ENCODE results near the gene USP24. TPM values are rescaled to one million over a fixed set of nuclear protein-coding genes. Genes with fewer than 3 reads are reported as not detected.
A peak's percentile ranks its signal among the peaks of the same experiment; 100 is the strongest.

Gene USP24, protein sequence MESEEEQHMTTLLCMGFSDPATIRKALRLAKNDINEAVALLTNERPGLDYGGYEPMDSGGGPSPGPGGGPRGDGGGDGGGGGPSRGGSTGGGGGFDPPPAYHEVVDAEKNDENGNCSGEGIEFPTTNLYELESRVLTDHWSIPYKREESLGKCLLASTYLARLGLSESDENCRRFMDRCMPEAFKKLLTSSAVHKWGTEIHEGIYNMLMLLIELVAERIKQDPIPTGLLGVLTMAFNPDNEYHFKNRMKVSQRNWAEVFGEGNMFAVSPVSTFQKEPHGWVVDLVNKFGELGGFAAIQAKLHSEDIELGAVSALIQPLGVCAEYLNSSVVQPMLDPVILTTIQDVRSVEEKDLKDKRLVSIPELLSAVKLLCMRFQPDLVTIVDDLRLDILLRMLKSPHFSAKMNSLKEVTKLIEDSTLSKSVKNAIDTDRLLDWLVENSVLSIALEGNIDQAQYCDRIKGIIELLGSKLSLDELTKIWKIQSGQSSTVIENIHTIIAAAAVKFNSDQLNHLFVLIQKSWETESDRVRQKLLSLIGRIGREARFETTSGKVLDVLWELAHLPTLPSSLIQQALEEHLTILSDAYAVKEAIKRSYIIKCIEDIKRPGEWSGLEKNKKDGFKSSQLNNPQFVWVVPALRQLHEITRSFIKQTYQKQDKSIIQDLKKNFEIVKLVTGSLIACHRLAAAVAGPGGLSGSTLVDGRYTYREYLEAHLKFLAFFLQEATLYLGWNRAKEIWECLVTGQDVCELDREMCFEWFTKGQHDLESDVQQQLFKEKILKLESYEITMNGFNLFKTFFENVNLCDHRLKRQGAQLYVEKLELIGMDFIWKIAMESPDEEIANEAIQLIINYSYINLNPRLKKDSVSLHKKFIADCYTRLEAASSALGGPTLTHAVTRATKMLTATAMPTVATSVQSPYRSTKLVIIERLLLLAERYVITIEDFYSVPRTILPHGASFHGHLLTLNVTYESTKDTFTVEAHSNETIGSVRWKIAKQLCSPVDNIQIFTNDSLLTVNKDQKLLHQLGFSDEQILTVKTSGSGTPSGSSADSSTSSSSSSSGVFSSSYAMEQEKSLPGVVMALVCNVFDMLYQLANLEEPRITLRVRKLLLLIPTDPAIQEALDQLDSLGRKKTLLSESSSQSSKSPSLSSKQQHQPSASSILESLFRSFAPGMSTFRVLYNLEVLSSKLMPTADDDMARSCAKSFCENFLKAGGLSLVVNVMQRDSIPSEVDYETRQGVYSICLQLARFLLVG (N-terminal part only)
- 57.1 and 61.0 TPM in 2 replicates for total RNA-seq
- long read RNA-seq, partial matches to known transcripts: 8 of 14 reads
- long read RNA-seq, other reads (novel, unspliced or antisense): 6 of 14 reads

DNA sequence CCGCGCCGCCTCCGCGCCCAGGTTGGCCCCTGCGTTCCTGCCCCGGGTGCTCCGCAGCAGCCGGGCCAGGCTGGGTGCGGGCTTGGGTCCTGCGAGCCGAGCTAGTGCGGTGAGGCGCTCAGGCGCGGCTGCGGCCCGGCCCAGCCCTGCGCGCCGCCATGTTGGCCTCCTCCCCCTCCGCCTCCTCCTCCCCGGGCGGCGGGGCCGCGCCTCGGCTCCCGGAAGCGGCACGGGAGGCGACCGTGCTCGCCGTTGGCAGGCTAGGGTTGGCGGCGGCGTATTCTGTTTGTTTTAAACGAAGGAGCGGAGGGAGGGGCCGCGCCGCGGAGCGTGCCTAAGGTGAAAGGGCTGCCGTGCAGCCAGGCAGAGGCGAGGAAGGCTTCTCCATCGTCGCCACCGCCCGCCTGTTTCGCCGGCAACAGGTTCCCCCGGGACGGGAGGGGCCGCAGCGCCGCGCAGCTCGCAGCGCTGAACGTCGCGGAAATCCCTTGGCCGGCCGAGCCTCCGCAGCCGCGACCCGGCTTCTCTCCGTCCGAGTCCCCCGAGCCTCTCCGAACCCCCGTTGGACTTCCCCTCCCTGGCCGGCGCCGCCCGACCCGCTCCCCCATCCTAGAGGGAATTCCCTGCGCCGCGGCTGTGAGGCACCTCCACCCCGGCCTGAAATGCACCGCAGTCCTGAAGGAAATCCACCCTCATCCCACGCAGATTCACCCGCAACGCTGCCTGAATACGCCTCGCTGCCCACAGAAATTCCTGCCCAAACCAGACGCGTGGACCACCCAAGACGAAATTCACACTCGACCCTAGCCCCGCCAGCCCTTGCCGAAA, at the start of gene USP24:
Gene USP24, minus strand, starts transcription at position 171 of the 828 bp plus-strand sequence. CDS start 251 bp downstream, outside the sequence.
- H3K9me3 Mint-ChIP-seq (ENCODE audit: low read depth): no peaks in the 10 kb centered on the region
- no peaks in the 10 kb centered on the region for H3K36me3 Mint-ChIP-seq (ENCODE audit: insufficient read depth)
- H3K27me3 Mint-ChIP-seq: no peaks in the 10 kb centered on the region
- peak within 1 kb of the TSS; percentile 98 for H3K27ac Mint-ChIP-seq
- TF ChIP-seq, protein P1, sequence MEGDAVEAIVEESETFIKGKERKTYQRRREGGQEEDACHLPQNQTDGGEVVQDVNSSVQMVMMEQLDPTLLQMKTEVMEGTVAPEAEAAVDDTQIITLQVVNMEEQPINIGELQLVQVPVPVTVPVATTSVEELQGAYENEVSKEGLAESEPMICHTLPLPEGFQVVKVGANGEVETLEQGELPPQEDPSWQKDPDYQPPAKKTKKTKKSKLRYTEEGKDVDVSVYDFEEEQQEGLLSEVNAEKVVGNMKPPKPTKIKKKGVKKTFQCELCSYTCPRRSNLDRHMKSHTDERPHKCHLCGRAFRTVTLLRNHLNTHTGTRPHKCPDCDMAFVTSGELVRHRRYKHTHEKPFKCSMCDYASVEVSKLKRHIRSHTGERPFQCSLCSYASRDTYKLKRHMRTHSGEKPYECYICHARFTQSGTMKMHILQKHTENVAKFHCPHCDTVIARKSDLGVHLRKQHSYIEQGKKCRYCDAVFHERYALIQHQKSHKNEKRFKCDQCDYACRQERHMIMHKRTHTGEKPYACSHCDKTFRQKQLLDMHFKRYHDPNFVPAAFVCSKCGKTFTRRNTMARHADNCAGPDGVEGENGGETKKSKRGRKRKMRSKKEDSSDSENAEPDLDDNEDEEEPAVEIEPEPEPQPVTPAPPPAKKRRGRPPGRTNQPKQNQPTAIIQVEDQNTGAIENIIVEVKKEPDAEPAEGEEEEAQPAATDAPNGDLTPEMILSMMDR (IDR thresholded peaks at IDR 0.05; ENCODE audit: unreplicated experiment): no peak
- H3K4me1 Mint-ChIP-seq (ENCODE audit: low read depth): peaks cover 46% of the 10 kb centered on the region
- DNase-seq (ENCODE audit: low spot score, unreplicated experiment): peak; percentile 67
- peak within 1 kb of the TSS; percentile 86 for H3K4me3 Mint-ChIP-seq (ENCODE audit: low read depth)

DNA sequence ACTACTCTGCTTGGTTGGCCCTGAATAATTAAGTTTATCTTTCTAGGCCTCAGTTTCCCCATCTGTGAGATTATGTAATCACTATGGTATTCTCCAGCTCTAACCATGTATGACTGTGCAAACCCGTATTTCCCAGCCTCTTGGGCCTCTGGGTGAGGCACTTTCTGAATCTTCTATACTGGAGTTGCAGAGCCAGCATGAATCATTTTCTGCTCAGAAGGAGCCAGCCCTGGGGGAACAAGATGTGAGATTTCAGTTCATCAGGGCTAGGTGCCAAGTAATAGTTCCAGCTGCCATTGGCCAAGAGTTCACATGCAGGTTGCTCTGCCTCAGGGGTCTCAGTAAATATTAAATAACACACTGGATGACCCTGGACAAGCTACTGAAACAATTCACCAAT, 47.7 kb upstream of the USP24 start:
- H3K4me3 Mint-ChIP-seq (ENCODE audit: low read depth): no peak overlapping the region
- TF ChIP-seq, protein P1 (IDR thresholded peaks at IDR 0.05; ENCODE audit: unreplicated experiment): no peak
- H3K36me3 Mint-ChIP-seq (ENCODE audit: insufficient read depth): no peaks in the 10 kb centered on the region
- no peak for DNase-seq (ENCODE audit: low spot score, unreplicated experiment)
- no peak overlapping the region for H3K27ac Mint-ChIP-seq
- no peaks in the 10 kb centered on the region for H3K27me3 Mint-ChIP-seq
- peaks cover 7% of the 10 kb centered on the region for H3K9me3 Mint-ChIP-seq (ENCODE audit: low read depth)
- peaks cover 1% of the 10 kb centered on the region for H3K4me1 Mint-ChIP-seq (ENCODE audit: low read depth)

DNA sequence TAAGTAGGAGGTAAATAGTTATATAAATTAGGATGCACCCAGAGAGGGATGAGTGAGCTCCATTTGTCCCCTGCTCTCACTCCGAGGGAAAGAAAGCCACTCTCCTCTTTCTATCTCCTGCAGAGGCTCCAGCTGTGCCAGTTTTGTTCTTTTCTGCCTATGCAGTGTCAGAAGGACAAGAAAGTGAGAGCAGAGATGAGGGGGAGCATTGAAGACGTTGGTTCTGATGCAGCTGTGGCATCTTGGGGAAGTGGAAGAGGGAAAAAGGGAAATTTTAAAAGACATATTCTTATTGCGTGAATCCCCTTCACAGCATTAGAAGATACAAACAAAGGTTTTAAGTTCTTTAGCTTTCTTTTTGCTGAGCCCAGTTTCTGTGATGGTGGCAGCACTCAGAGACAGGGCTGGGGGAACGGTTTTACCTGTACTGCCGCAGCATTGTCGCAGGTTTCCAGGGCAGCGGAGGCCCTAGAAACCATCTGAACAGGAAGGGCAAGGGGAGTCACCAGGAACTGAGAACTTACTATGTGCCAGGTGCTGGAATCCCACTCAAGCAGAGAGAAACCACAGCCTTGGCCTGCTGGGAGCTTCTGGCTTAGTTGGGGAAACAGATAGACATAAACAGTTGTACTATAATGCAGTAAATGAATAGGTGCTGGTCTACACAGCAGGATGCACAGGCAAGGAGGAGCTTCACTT, 44.9 kb upstream of the USP24 start:
- TF ChIP-seq, protein P1 (IDR thresholded peaks at IDR 0.05; ENCODE audit: unreplicated experiment): no peak
- Mint-ChIP-seq H3K27ac (no peak overlapping the region), H3K27me3 (no peaks in the 10 kb centered on the region), H3K4me3 (ENCODE audit: low read depth) (no peak overlapping the region), H3K36me3 (ENCODE audit: insufficient read depth) (no peaks in the 10 kb centered on the region), H3K4me1 (ENCODE audit: low read depth) (peaks cover 1% of the 10 kb centered on the region), H3K9me3 (ENCODE audit: low read depth) (no peaks in the 10 kb centered on the region)
- DNase-seq (ENCODE audit: low spot score, unreplicated experiment): no peak

DNA sequence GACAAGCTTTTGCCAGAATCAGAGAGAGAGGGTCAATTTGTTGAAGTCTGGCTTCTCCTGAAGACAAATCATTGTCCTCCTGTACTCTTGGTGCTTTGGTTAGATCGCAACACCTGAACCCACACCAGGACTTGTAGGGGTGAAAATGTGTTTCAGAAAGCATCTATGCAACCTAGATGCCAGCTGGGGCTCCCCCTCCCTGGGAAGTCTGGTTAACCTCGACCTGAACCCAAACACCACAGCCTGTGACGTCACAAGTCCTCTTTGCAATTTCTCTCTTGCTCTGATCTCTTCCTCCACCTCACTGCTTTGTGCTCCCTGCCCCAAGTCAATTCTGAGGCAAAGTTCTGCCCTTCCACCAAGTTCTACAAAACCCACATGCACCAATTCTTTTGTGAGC, 42.8 kb upstream of the USP24 start:
- TF ChIP-seq, protein P1 (IDR thresholded peaks at IDR 0.05; ENCODE audit: unreplicated experiment): no peak
- Mint-ChIP-seq H3K27ac (no peak overlapping the region), H3K36me3 (ENCODE audit: insufficient read depth) (no peaks in the 10 kb centered on the region), H3K27me3 (no peaks in the 10 kb centered on the region), H3K4me1 (ENCODE audit: low read depth) (peaks cover 1% of the 10 kb centered on the region), H3K9me3 (ENCODE audit: low read depth) (no peaks in the 10 kb centered on the region), H3K4me3 (ENCODE audit: low read depth) (no peak overlapping the region)
- no peak for DNase-seq (ENCODE audit: low spot score, unreplicated experiment)
